BLaER1 (cell line): ENCODE measurements around the gene CELF4.

ENCODE experiments used
- H3K27ac ChIP-seq: shearing (Covaris generic); formaldehyde crosslinking; 2 replicates; pipeline ENCODE4 v1.8.1; 2022
- H3K27me3 ChIP-seq: shearing (Covaris generic); formaldehyde crosslinking; 2 replicates; pipeline ENCODE4 v1.8.1; 2022
- H3K36me3 ChIP-seq: shearing (Covaris generic); formaldehyde crosslinking; 2 replicates; pipeline ENCODE4 v1.8.1; 2022
- H3K4me1 ChIP-seq: shearing (Covaris generic); formaldehyde crosslinking; 2 replicates; pipeline ENCODE4 v1.8.1; 2022
- H3K4me2 ChIP-seq: shearing (Covaris generic); formaldehyde crosslinking; 2 replicates; pipeline ENCODE4 v1.8.1; 2022
- H3K4me3 ChIP-seq: shearing (Covaris generic); formaldehyde crosslinking; 2 replicates; pipeline ENCODE4 v1.8.1; 2022
- H3K9ac ChIP-seq: shearing (Covaris generic); formaldehyde crosslinking; 2 replicates; pipeline ENCODE4 v1.8.1; 2022
- H3K9me3 ChIP-seq: shearing (Covaris generic); formaldehyde crosslinking; 2 replicates; pipeline ENCODE4 v1.8.1; 2022
- H4K20me1 ChIP-seq: shearing (Covaris generic); formaldehyde crosslinking; 2 replicates; pipeline ENCODE4 v1.8.1; 2022
- Cebpa-rat ChIP-seq: shearing (Covaris generic); IDR thresholded peaks from 2 replicates; pipeline ENCODE4 v1.8.1; 2022

CELF4 gene

DNA sequence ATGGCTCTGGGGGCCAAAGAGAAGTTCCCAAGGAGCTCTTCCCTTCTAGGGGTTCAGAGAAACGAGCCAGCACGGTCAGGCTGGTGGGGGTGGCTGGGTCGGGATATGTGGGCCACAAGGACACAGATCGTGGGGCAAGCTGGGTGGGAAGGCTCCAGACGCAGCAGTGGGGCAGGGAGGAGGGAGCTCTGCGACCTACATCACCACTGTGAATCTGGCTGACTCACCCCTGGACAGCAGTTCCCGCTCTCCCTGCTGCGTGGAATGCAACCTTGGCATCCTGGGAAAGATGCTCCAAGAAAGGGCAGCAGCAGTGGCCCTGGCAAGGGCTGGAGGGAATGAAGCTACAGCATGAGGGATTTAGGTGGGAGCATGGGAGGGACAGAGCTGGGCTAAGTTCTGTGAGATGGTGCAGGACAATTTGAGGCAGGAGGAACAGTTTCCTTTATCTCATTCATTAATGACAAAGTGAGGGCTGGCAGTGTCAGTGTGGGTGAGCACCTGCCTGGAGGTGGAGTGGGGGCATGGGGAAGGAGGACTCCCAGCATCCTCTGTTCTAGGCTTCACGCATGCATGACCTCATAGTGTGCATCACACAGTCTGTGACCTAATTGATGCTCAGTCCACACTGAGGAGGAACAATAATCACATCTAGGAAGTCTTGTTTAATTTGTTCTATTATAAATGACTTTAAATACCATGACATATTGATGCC lies 25.0 kb downstream of the CELF4 start:
- no peaks in the 10 kb centered on the region for H4K20me1 ChIP-seq
- TF ChIP-seq Cebpa-rat: no peak
- H3K4me1 ChIP-seq: peaks cover 49% of the 10 kb centered on the region
- H3K9ac ChIP-seq: no peak overlapping the region
- H3K27me3 ChIP-seq: peaks cover 20% of the 10 kb centered on the region
- H3K4me2 ChIP-seq: no peak overlapping the region
- H3K4me3 ChIP-seq: no peak overlapping the region
- no peak overlapping the region for H3K27ac ChIP-seq
- H3K9me3 ChIP-seq: no peaks in the 10 kb centered on the region
- H3K36me3 ChIP-seq: no peaks in the 10 kb centered on the region

- no peak overlapping the region for H3K9ac ChIP-seq
- H3K36me3 ChIP-seq: no peaks in the 10 kb centered on the region
- no peak overlapping the region for H3K4me2 ChIP-seq
- TF ChIP-seq Cebpa-rat: no peak
- H3K9me3 ChIP-seq: no peaks in the 10 kb centered on the region
- H3K27ac ChIP-seq: no peak overlapping the region
- peaks cover 20% of the 10 kb centered on the region for H3K27me3 ChIP-seq
- no peak overlapping the region for H3K4me3 ChIP-seq
- peaks cover 49% of the 10 kb centered on the region for H3K4me1 ChIP-seq
- H4K20me1 ChIP-seq: no peaks in the 10 kb centered on the region
These were observed 26.4 kb downstream of the CELF4 start for GRCh38 chr18:37539236-37539635.

DNA sequence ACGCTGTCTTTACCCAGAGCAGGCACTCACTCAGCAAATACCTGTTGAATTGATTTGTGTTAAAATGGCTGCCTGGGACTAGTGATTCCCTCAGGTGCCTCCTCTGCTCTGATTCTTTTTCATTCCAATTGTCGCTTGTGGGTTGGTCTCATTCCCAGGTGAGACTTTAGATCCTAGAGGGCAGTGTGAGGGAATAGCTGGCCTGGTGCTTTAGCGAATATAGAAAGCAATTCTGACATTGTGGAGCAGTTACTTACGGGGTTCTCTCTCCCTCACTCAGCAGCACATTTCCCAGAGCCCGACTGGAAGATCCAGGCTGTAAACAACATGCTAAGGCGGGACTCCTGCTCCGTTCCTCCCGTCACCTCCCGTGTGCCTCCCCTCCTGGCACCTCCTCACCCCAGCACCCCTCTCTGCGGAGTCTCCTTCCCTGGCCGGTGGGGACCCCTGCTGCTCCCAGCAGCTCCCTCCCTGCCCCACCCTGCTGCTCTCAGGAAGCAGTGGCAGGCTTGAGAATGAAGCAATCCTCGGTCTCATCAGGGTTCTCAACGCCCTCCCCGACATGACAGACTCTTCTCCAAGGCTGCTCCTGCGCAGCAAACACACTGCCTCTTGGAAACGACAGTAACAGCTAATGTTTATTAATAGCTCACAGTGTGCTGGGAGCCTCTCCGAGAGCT lies 26.9 kb downstream of the CELF4 start:
- no peaks in the 10 kb centered on the region for H3K9me3 ChIP-seq
- no peak overlapping the region for H3K27ac ChIP-seq
- no peak overlapping the region for H3K9ac ChIP-seq
- peaks cover 49% of the 10 kb centered on the region for H3K4me1 ChIP-seq
- peaks cover 20% of the 10 kb centered on the region for H3K27me3 ChIP-seq
- H3K4me2 ChIP-seq: no peak overlapping the region
- no peak for TF ChIP-seq Cebpa-rat
- no peak overlapping the region for H3K4me3 ChIP-seq
- H3K36me3 ChIP-seq: no peaks in the 10 kb centered on the region
- no peaks in the 10 kb centered on the region for H4K20me1 ChIP-seq

DNA sequence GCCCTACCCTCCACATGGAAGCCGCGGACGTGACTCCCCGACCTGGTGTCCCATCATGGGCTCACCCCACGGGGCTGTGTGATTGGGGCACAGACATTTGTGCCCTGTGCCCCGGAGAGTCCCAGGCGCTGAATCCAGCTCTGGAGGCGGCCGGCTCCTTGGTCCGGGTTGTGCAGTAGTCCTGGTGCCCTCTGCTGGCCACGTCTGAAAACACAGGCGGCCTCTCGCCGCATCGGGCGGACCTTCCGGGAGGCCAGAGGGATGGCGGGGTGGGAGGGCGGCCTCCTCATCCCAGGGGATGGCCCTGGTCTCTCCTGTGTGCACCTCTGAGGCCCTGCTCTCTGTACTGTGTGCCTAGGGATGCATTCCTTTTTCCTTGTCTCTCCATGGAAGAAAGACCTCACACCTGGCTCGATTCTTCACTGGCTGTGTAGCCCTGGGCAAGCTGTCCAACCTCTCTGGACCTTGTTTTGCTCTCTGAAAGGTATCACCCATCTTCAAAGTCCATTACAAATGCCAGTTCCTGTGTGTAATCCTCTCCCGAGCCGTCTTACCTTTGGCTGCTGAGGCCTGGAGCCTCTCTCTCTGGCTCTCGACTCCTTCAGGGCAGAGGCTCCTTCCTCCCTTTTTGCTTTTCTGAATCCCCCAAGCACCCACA lies 27.6 kb downstream of the CELF4 start:
- Histone ChIP-seq H3K4me2 (peak overlapping the region; percentile 32), H3K9ac (no peak overlapping the region), H3K27me3 (peaks cover 20% of the 10 kb centered on the region), H3K4me1 (peaks cover 48% of the 10 kb centered on the region), H3K4me3 (no peak overlapping the region), H3K27ac (no peak overlapping the region), H3K9me3 (no peaks in the 10 kb centered on the region), H3K36me3 (no peaks in the 10 kb centered on the region), H4K20me1 (no peaks in the 10 kb centered on the region)
- TF ChIP-seq Cebpa-rat: no peak

DNA sequence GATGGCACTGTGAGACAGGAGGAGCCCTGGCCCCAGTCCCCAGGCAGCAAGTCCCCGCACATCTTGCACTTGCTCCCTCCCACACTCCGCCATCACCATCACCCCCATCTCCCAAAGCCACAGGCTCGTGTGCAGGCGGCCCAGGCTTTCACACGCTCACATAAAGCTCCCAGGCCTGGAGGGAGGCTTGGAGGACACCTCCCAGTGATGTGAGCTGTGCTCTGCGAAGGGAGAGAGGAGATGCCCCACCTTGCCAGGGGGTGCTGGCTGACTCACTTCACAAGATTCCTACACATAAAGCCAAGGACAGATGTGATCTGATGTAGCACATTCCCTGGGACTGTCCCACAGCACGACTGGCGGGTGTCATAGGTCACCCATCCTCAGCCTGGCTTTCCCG lies 28.9 kb downstream of the CELF4 start:
- no peak overlapping the region for H3K4me3 ChIP-seq
- no peaks in the 10 kb centered on the region for H4K20me1 ChIP-seq
- H3K27ac ChIP-seq: no peak overlapping the region
- H3K9me3 ChIP-seq: no peaks in the 10 kb centered on the region
- no peak overlapping the region for H3K9ac ChIP-seq
- peaks cover 49% of the 10 kb centered on the region for H3K4me1 ChIP-seq
- peak overlapping the region; percentile 70 for H3K4me2 ChIP-seq
- H3K27me3 ChIP-seq: peaks cover 20% of the 10 kb centered on the region
- TF ChIP-seq Cebpa-rat: no peak
- H3K36me3 ChIP-seq: no peaks in the 10 kb centered on the region

DNA sequence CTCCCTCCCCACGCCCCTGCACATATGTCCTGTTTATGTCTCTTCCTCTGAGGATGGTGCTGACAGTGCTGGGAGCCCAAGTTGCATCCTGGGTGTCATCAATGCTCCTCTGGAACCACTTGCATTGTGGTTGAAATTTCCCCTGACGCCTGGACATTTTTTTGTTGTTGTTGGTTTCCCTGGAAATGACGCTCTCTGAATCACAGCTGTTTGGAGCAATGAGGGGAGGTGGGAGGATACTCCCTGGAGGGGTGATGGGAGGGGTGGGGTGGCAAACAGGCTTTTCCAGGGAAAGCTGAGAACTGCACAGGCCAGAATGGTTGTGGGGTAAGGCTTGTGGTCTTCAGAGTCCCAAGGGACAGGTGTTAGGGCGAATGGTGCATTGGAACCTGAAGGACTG lies 29.6 kb downstream of the CELF4 start:
- no peak for TF ChIP-seq Cebpa-rat
- peaks cover 56% of the 10 kb centered on the region for H3K4me1 ChIP-seq
- H3K4me2 ChIP-seq: peak overlapping the region; percentile 70
- H3K27me3 ChIP-seq: peaks cover 20% of the 10 kb centered on the region
- H3K9ac ChIP-seq: no peak overlapping the region
- H3K36me3 ChIP-seq: no peaks in the 10 kb centered on the region
- H3K27ac ChIP-seq: no peak overlapping the region
- no peaks in the 10 kb centered on the region for H3K9me3 ChIP-seq
- no peaks in the 10 kb centered on the region for H4K20me1 ChIP-seq
- H3K4me3 ChIP-seq: no peak overlapping the region

DNA sequence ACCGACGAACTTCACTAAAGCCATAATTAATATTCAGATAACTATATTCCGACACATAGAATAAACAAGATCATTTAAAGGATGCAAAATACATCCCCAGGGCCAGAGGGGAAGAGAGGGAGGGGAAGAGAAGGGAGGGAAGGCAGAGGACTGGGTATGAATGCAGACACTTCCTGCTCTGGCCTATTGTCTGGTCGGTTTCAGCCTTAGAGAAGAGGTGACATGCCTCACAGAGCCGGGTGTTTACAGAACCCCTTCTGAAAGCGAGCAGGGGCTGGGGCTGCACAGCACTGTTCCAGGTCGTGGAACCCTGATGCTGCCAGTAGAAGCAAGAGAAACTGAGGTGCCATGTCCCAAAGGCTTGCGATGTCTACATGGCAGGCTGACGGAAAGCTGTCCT lies 31.0 kb downstream of the CELF4 start:
- Histone ChIP-seq H3K9ac (no peak overlapping the region), H3K27ac (peak overlapping the region; percentile 27; the same call in 1 of the 2 replicates), H3K36me3 (no peaks in the 10 kb centered on the region), H3K27me3 (peaks cover 17% of the 10 kb centered on the region), H4K20me1 (no peaks in the 10 kb centered on the region), H3K4me3 (no peak overlapping the region), H3K4me2 (peak overlapping the region; percentile 70), H3K9me3 (no peaks in the 10 kb centered on the region), H3K4me1 (peaks cover 69% of the 10 kb centered on the region)
- no peak for TF ChIP-seq Cebpa-rat

GRCh38 chr18:37533647-37534584 lies 31.7 kb downstream of the CELF4 start:
- H3K4me2 ChIP-seq: peak overlapping the region; percentile 70
- no peaks in the 10 kb centered on the region for H4K20me1 ChIP-seq
- peaks cover 76% of the 10 kb centered on the region for H3K4me1 ChIP-seq
- no peaks in the 10 kb centered on the region for H3K36me3 ChIP-seq
- no peak overlapping the region for H3K4me3 ChIP-seq
- no peak overlapping the region for H3K9ac ChIP-seq
- no peaks in the 10 kb centered on the region for H3K9me3 ChIP-seq
- no peak for TF ChIP-seq Cebpa-rat
- H3K27me3 ChIP-seq: peaks cover 10% of the 10 kb centered on the region
- peak overlapping the region; percentile 27; the same call in 1 of the 2 replicates for H3K27ac ChIP-seq

DNA sequence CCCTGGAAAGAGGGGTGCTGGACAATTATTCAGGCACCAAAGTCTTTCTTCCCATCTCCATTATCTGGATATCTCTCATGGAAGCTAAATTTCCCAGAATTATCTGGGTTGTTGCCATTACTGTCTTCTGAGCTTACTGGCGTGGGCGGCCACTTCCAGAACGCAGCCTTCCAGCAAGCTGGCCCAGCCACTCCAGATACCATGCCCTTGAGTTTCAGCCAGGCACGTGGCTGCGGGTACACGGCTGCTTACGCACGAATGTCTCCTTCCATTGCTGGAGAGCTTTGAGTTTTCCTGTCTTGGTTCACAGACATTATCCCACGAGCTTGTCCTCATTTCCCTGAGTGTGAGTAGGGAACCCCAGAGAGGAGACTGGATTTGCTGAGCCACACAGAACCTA lies 32.7 kb downstream of the CELF4 start:
- H3K9me3 ChIP-seq: no peaks in the 10 kb centered on the region
- TF ChIP-seq Cebpa-rat: no peak
- no peaks in the 10 kb centered on the region for H3K36me3 ChIP-seq
- no peak overlapping the region for H3K27ac ChIP-seq
- no peak overlapping the region for H3K4me3 ChIP-seq
- no peaks in the 10 kb centered on the region for H4K20me1 ChIP-seq
- peaks cover under 1% of the 10 kb centered on the region; the same call in 1 of the 2 replicates for H3K27me3 ChIP-seq
- no peak overlapping the region for H3K4me2 ChIP-seq
- H3K4me1 ChIP-seq: peaks cover 77% of the 10 kb centered on the region
- no peak overlapping the region for H3K9ac ChIP-seq
